CD4-positive, alpha-beta T cell treated with Interleukin-17A for 1 hour (primary cell): Measurements from ENCODE around the gene ISCU.

Experiments used
- DNase-seq: peaks from one replicate; pipeline ENCODE4 v3.0.0-alpha.2; 2020

ISCU gene

GRCh38 chr12:108562348-108563135 lies at the start of gene ISCU:
TSS of gene ISCU (plus strand) at chr12:108562596. CDS start at chr12:108562623, 27 bp downstream.
- DNase-seq, result peak; percentile 98

GRCh38 chr12:108514468-108514972 lies 47.9 kb upstream of the ISCU start:
- no peak for DNase-seq

DNA sequence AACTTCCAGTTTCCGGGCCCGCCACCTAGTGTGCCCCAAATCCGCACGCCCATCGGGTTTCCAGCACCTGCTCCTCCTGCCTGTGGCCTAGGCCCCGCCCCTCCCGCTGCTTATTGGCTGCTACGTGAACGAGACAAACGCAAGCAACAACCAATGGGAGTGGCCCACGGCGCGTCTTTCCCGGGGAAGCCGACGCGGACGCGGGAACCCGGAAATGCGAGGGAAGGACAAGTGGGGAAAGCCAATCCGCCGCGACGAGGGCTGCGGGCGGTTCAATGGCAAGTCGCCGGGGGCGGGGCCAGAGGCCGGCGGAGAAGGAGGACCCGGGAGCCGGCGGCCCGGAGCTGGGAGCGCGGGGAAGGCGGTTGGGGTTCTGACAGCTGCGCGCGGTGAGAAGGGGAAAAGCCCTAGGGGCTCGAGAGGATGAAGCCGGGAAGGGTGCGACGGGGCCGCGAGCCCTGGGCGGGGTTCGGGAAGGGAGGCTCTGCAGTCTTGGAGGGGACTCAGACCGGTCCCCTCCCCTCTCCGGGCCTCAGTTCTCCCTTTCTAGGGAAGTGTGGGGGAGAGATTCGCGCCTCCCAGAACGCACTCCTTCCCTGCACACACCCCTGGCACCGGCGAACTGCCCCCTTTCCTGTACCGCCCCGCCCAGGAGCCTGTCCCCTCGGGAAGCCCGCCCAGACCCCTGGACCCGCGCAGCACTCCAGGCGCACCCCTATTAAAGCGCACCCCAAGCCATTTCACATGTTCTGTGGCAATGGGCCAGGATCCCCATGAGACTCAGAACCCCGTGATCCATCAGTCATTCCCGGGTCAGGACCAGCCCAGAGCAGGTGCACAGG lies 47.2 kb upstream of the ISCU start, which contains the start of gene FICD:
Gene FICD (plus strand): TSS at position 305 of the 842 bp plus-strand sequence. CDS start 1,696 bp downstream, outside the sequence.
- peak; percentile 98 for DNase-seq

DNA sequence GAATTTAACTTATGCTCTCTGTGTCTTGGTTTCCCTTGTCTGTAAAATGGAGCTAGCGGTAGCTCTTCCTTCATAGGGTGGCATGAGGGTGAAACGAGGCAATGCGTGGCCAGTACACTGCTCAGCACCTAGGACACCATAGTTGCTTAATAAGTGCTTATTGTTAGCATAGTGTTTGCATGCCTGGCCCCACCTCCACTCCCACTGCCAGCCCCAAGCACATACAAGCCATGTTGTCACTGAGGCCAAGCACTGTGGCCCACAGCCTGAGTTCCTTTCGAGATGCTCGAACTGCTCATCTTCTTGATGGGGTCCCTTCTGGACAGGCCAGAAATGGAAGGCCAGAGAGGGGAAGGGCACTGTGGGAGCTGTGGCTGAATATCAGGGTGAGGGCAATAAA lies 46.5 kb upstream of the ISCU start:
- no peak for DNase-seq

GRCh38 chr12:108516511-108517275 lies 45.7 kb upstream of the ISCU start:
- DNase-seq, result no peak

- DNase-seq, result no peak
Measured at GRCh38 chr12:108517288-108518100, 44.9 kb upstream of the ISCU start.

DNA sequence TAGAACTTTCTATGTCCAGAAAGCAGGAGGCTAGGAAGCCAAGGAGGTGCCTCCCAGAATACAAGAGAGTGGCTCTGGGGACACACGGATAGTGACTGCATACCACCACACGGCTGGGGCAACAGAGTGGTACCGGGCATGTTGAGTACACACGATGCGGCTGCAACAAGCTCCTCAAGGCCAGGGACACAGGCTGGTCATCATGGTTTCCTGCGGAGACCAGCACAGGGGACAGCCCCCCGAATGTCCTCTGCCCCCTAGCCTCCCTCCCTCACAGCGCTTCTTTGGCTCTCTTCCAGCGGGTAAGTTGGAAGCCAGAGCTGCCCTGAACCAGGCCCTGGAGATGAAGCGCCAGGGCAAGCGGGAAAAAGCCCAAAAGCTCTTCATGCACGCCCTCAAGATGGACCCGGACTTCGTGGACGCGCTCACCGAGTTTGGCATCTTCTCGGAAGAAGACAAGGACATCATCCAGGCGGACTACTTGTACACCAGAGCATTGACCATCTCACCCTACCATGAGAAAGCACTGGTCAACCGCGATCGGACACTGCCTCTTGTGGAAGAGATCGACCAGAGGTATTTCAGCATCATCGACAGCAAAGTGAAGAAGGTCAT lies 44.2 kb upstream of the ISCU start:
- DNase-seq, result no peak

DNA sequence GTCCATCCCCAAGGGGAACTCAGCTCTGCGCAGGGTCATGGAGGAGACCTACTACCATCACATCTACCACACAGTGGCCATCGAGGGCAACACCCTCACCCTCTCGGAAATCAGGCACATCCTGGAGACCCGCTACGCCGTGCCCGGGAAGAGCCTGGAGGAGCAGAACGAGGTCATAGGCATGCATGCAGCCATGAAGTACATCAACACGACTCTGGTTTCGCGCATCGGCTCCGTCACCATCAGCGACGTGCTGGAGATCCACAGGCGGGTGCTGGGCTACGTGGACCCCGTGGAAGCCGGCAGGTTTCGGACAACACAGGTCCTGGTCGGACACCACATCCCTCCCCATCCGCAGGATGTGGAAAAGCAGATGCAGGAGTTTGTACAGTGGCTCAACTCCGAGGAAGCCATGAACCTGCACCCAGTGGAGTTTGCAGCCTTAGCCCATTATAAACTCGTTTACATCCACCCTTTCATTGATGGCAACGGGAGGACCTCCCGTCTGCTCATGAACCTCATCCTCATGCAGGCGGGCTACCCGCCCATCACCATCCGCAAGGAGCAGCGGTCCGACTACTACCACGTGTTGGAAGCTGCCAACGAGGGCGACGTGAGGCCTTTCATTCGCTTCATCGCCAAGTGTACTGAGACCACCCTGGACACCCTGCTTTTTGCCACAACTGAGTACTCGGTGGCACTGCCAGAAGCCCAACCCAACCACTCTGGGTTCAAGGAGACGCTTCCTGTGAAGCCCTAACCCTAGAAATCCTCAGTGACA lies 43.5 kb upstream of the ISCU start:
- no peak for DNase-seq

DNA sequence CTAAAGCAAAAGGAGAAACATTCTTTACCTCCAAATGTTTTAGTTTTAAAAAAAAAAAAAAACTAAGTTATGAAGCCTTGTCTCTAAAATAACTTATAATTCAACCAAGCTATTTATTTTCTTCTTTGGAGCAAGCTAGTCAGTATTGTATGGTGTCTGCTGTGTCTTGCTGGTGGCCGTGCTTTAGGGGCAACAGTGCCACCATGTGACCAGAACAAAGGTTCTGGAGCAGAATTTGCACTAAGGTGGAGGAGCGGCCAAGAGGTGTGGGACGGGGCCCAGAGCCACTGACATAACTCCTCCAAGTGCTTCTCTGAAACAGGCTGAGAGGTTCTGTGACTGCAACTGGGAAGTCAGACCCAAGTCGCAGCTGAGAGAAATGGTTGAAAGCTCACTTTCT lies 42.8 kb upstream of the ISCU start:
- peak; percentile 13 for DNase-seq

GRCh38 chr12:108523365-108523764 lies 39.0 kb upstream of the ISCU start:
- DNase-seq, result no peak

DNA sequence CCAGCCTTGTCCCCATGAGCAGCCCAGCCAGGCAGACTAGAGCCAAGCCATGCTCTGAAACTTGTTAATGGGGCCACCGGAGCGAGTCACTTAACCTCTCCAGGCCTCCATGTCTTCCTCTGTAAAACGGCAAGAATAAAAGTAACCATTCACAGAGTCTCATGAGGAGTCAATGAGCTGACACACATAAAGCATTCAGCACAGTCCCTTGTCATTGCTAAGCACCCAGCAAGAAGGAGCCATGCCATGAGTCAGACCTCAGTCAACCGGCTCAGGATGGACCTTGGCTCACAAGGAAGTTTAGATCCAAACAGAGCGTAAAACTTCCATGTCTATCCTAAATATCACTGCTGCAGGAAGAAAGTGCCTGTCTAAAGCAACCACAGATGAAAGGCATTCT lies 36.7 kb upstream of the ISCU start:
- no peak for DNase-seq

- no peak for DNase-seq
Measured at GRCh38 chr12:108526482-108527165, 35.8 kb upstream of the ISCU start.

- no peak for DNase-seq
Measured at GRCh38 chr12:108527166-108527496, 35.3 kb upstream of the ISCU start.

DNA sequence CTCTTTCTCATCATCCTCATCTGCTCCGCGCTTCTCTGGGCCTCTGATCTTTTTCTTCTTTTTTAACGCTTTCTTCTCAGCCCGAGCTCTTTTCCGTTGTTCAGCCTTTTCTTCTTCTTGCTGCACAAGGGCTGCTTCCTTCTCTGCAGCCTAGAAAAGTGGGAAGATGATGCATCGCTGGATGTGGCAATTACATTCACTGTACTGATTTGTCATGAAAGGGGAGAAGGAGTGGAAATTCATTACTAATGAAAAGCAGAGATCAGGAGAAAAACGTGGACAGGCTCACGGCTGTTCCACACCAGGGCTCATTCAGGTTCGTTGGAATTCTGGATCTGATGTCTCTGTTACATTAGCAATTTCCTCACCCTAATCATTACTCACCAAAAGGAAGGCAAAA lies 32.2 kb upstream of the ISCU start:
- no peak for DNase-seq

GRCh38 chr12:108531929-108532848 lies 30.2 kb upstream of the ISCU start:
- DNase-seq, result no peak

DNA sequence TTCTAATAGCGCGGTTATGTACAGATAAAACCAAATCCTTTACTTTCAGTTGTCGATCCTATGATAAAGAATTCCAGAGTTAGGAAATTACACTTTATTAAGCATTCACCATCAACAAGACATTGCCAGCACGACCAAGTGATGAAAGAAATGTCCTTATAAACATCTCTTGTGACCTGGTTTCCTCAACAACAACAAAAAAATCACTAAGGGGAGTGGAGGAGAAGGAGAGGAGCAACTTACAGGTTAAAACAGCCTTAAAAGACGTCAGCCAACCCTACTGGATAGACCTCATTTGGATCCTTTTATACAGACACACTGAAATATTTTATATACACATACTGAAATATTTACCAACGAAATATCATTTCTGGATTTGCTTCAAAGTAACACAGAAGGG lies 24.2 kb upstream of the ISCU start:
- no peak for DNase-seq

- DNase-seq, result no peak
Measured at GRCh38 chr12:108538616-108539195, 23.7 kb upstream of the ISCU start.

- no peak for DNase-seq
Measured at GRCh38 chr12:108542320-108542719, 20.1 kb upstream of the ISCU start.

DNA sequence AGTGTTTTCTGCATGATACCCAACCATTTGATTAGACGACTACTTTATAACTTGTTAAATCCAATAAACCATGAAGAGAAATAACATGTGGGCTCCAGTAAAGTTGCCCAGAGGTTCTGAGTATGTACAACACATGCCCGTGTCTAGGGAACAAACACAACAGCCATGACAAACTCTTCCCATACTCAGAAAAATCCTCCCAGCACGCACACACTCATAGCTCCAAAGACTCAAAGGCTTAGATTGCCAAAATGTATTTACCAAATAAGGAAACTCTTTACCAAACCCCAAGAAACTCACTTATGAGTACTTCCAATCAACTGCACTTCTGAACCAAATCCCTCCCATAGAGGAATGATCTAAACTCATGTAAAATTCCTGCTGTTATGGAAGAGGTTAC lies 18.7 kb upstream of the ISCU start:
- DNase-seq, result no peak
